ENCODE data around the gene CEBPA. TPM values are rescaled to one million over a fixed set of nuclear protein-coding genes. Genes with fewer than 3 reads are reported as not detected.
"Not testable (repeated sequence)": the region's sequence is repeated elsewhere in the genome, so short reads cannot be mapped to it uniquely, and the experiment has no call there.

CEBPA gene
- total and polyA plus RNA-seq, 7 donors: 5.8 to 50.7 (median 9.8) TPM

GRCh38 chr19:33316541-33317264, 14.4 kb upstream of the CEBPA start:
- Histone ChIP-seq H3K4me1 (peaks cover 8% of the 10 kb centered on the region), H3K27me3 (ENCODE audit: insufficient read depth in 3 of 3, low read length in 2 of 3) (no peaks in the 10 kb centered on the region), H3K9me3 (peaks cover 3% of the 10 kb centered on the region), H3K4me3 (no peak overlapping the region), H3K27ac (peak overlapping the region; percentile 23), H3K36me3 (ENCODE audit: insufficient read depth in 1 of 2, low read depth in 1 of 2) (no peaks in the 10 kb centered on the region)
- ATAC-seq (peak; percentile 59 to 89 (median 84)), DNase-seq (no peak)
- TF ChIP-seq CTCF (IDR thresholded peaks at IDR 0.05): no peak
- WGBS, 3 donors: 42 to 53% (median 42%) methylated on average over 9 of the region's 9 CpGs
- intact Hi-C loops (cut with DNase I): no loop called here

DNA sequence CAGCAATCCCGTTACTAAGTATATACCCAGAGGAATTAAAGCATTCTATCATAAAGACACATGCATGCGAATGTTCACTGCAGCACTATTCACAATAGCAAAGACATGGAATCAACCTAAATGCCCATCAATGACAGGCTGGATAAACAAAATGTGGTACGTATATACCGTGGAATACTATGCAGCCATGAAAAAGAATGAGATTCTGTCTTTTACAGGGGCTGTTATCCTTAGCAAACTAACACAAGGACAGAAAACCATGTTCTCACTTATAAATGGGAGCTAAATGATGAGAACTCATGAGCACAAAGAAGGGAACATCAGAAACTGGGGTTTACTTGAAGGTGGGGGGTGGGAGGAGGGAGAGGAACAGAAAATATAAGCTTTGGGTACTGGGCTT, 10.5 kb upstream of the CEBPA start:
- H3K9me3 ChIP-seq; DNase-seq; H3K36me3 ChIP-seq (ENCODE audit: insufficient read depth in 1 of 2, low read depth in 1 of 2); ATAC-seq; H3K4me3 ChIP-seq; H3K27me3 ChIP-seq (ENCODE audit: insufficient read depth in 3 of 3, low read length in 2 of 3); intact Hi-C loops (cut with DNase I); H3K27ac ChIP-seq: not testable (repeated sequence)
- 78 to 83% (median 82%) methylated on average over 4 of the region's 4 CpGs for WGBS, 3 donors
- H3K4me1 ChIP-seq: peaks cover 15% of the 10 kb centered on the region

DNA sequence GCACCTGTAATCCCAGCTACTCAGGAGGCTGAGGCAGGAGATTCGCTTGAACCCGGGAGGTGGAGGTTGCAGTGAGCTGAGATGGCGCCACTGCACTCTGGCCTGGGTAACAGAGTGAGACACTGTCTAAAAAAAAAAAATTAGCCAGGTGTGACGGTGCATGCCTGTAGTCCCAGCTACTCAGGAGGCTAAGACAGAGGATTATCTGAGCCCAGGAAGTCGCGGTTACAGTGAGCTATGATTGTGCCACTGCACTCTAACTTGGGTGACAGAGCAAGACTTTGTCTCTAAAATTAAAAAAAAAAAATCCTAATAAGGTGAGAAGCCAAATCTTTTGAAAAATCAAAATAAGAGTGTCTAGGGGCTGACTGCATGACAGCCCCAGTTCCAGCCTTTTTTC, 9.7 kb upstream of the CEBPA start:
- Histone ChIP-seq H3K9me3 (no peaks in the 10 kb centered on the region), H3K4me1 (peaks cover 15% of the 10 kb centered on the region), H3K27me3 (ENCODE audit: insufficient read depth in 3 of 3, low read length in 2 of 3) (no peaks in the 10 kb centered on the region), H3K4me3 (no peak overlapping the region), H3K36me3 (ENCODE audit: insufficient read depth in 1 of 2, low read depth in 1 of 2) (no peaks in the 10 kb centered on the region), H3K27ac (no peak overlapping the region)
- intact Hi-C loops (cut with DNase I): no loop called here
- TF ChIP-seq CTCF (IDR thresholded peaks at IDR 0.05): no peak
- WGBS, 3 donors: 78 to 92% (median 91%) methylated on average over 6 of the region's 6 CpGs
- no peak for ATAC-seq
- no peak for DNase-seq

DNA sequence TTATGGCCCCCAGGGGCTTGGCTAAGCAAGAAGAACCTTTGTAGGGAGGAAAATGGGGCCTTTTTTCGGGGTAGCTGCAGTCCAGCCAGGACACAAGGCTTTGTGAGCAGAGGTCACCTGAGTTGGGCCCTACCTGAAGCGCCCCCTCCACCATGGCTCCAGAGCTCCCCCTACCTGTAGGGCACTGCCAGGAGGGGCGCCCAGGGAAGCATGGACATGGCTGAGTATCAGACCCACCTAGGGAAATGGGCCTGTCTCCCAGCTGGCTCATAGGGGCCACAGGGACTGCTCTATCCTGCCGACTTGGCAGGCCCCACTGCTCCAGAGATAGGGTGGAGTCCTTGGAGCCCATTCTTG, 9.0 kb upstream of the CEBPA start:
- intact Hi-C loops (cut with DNase I): no loop called here
- DNase-seq (peak in 1 of 2 donors; percentile 59), ATAC-seq (peak; percentile 50 to 76 (median 65))
- Histone ChIP-seq H3K27me3 (ENCODE audit: insufficient read depth in 3 of 3, low read length in 2 of 3) (no peaks in the 10 kb centered on the region), H3K4me1 (peaks cover 15% of the 10 kb centered on the region), H3K27ac (peak overlapping the region; percentile 57), H3K36me3 (ENCODE audit: insufficient read depth in 1 of 2, low read depth in 1 of 2) (no peaks in the 10 kb centered on the region), H3K4me3 (no peak overlapping the region), H3K9me3 (no peaks in the 10 kb centered on the region)
- TF ChIP-seq CTCF (IDR thresholded peaks at IDR 0.05): peak; percentile 46
- WGBS, 3 donors: 94% methylated on average over 4 of the region's 4 CpGs

GRCh38 chr19:33310606-33311325, 8.4 kb upstream of the CEBPA start:
- intact Hi-C loops (cut with DNase I): no loop called here
- Histone ChIP-seq H3K36me3 (ENCODE audit: insufficient read depth in 1 of 2, low read depth in 1 of 2) (no peaks in the 10 kb centered on the region), H3K27ac (peak overlapping the region; percentile 57), H3K9me3 (no peaks in the 10 kb centered on the region), H3K4me3 (peak overlapping the region; percentile 26), H3K27me3 (ENCODE audit: insufficient read depth in 3 of 3, low read length in 2 of 3) (no peaks in the 10 kb centered on the region), H3K4me1 (peaks cover 16% of the 10 kb centered on the region)
- 35 to 36% (median 35%) methylated on average over 18 of the region's 18 CpGs for WGBS, 3 donors
- peak; percentile 61 to 77 (median 73) for ATAC-seq
- TF ChIP-seq CTCF (IDR thresholded peaks at IDR 0.05): no peak
- peak in 1 of 2 donors; percentile 62 for DNase-seq

Measured in psoas muscle (tissue), 8 donors.